PC-9 (cell line): ENCODE measurements around the gene NCR3LG1.

Experiments
- EZH2 ChIP-seq: fragments of 200-600 bp; sonication (generic); IDR thresholded peaks from 2 replicates; pipeline ENCODE4 v1.8.0; 2017; ENCODE audit warnings: antibody characterized with exemption, low read depth
- TF ChIP-seq, protein P1 (sequence below): fragments of 200-600 bp; sonication (generic); conservative IDR thresholded peaks from 2 replicates; pipeline ENCODE4 v1.6.1; 2017; ENCODE audit warnings: mixed run types, antibody characterized with exemption, mild to moderate bottlenecking, moderate library complexity

DNA sequence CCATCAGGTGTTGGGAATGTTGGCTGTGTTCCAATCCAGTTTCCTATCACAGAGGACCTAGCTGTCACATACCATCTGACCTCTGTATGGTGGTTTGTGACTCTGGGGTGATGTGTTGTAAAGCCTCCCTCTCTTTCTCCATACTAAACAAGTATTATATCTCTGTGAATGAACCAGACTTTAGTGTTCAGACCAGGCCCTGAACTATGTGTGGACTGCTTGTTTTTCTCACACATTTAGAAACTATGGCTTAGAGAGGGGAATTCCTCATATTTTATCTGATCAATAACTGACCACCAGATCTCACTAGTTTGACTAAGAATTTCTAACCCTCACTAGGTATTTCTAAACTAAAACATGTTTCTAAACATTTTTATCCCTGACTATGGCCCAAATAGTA lies 17.5 kb downstream of the NCR3LG1 start:
- TF ChIP-seq, protein P1, sequence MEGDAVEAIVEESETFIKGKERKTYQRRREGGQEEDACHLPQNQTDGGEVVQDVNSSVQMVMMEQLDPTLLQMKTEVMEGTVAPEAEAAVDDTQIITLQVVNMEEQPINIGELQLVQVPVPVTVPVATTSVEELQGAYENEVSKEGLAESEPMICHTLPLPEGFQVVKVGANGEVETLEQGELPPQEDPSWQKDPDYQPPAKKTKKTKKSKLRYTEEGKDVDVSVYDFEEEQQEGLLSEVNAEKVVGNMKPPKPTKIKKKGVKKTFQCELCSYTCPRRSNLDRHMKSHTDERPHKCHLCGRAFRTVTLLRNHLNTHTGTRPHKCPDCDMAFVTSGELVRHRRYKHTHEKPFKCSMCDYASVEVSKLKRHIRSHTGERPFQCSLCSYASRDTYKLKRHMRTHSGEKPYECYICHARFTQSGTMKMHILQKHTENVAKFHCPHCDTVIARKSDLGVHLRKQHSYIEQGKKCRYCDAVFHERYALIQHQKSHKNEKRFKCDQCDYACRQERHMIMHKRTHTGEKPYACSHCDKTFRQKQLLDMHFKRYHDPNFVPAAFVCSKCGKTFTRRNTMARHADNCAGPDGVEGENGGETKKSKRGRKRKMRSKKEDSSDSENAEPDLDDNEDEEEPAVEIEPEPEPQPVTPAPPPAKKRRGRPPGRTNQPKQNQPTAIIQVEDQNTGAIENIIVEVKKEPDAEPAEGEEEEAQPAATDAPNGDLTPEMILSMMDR: no peak
- no peak for TF ChIP-seq EZH2
